LNCAP (cell line): Measurements from ENCODE around the gene SLITRK3.

ENCODE experiments used
- CTCF ChIP-seq: fragments of 450-650 bp; IDR thresholded peaks from 2 replicates; pipeline ENCODE4 v1.5.1; 2017; ENCODE audit warnings: mild to moderate bottlenecking

SLITRK3 gene

GRCh38 chr3:165156757-165157420, 39.3 kb downstream of the SLITRK3 start:
- no peak for TF ChIP-seq CTCF

GRCh38 chr3:165148876-165149441, 47.2 kb downstream of the SLITRK3 start:
- TF ChIP-seq CTCF, result no peak

- no peak for TF ChIP-seq CTCF
These were observed 51.9 kb downstream of the SLITRK3 start for GRCh38 chr3:165144271-165144670.
